Measurements from ENCODE around the gene CES5A. TPM values are rescaled to one million over a fixed set of nuclear protein-coding genes. Genes with fewer than 3 reads are reported as not detected.

The CES5A gene
- total and polyA plus RNA-seq, 7 donors, result 0.03 TPM; not detected in 6

DNA sequence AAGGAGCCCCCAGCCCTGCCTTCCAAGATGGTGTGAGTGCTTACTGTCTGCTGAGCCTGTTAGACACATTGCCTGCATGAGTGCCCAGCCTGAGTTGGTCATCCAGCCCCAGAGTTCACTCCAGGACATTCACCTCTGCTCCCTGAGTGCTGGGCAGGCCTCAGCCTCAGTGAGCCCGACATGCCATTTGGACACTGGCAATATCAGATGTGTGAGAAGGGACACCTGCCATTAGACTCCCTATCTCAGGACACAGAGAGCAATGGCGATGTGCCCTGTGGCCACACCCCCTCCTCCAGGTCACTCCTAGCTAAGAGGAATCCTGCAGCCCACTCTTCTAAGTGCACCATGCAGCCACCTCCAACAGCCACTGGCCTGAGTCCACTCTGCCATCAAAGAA is 34.7 kb upstream of the CES5A start:
- no peaks in the 10 kb centered on the region for H3K27me3 ChIP-seq (ENCODE audit: insufficient read depth in 3 of 3, low read length in 2 of 3)
- H3K4me3 ChIP-seq, result no peak overlapping the region
- H3K27ac ChIP-seq, result no peak overlapping the region
- WGBS, 3 donors, result 58 to 69% (median 65%) methylated on average over 2 of the region's 2 CpGs
- TF ChIP-seq, protein P1, sequence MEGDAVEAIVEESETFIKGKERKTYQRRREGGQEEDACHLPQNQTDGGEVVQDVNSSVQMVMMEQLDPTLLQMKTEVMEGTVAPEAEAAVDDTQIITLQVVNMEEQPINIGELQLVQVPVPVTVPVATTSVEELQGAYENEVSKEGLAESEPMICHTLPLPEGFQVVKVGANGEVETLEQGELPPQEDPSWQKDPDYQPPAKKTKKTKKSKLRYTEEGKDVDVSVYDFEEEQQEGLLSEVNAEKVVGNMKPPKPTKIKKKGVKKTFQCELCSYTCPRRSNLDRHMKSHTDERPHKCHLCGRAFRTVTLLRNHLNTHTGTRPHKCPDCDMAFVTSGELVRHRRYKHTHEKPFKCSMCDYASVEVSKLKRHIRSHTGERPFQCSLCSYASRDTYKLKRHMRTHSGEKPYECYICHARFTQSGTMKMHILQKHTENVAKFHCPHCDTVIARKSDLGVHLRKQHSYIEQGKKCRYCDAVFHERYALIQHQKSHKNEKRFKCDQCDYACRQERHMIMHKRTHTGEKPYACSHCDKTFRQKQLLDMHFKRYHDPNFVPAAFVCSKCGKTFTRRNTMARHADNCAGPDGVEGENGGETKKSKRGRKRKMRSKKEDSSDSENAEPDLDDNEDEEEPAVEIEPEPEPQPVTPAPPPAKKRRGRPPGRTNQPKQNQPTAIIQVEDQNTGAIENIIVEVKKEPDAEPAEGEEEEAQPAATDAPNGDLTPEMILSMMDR (IDR thresholded peaks at IDR 0.05), result no peak
- H3K36me3 ChIP-seq (ENCODE audit: insufficient read depth in 1 of 2, low read depth in 1 of 2), result no peaks in the 10 kb centered on the region
- no peak for ATAC-seq
- no peak for DNase-seq
- H3K4me1 ChIP-seq, result no peaks in the 10 kb centered on the region
- H3K9me3 ChIP-seq, result no peaks in the 10 kb centered on the region
- intact Hi-C loops (cut with DNase I), result no loop called here

DNA sequence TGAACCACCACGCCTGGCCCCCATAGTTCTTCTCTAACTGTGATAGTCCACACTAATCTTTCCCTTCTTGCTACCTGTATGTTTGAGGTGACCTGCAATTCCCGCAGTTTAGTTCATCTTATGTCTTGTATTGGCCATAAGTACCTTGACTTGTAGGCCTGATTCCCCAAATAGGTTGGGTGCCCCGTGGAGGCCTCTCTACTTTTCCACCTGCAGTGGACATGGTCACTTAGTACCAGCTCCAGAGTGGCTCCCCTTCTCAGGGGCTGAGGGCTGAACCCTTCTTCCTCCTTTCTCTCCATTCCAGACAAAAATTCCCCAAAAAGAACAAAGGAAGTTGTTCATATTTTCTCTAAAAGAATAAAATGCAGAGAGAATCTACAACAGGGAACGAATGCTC is 33.5 kb upstream of the CES5A start:
- no peak overlapping the region for H3K27ac ChIP-seq
- DNase-seq (no peak), ATAC-seq (no peak)
- H3K9me3 ChIP-seq, result peaks cover 6% of the 10 kb centered on the region
- intact Hi-C loops (cut with DNase I), result no loop called here
- no peaks in the 10 kb centered on the region for H3K4me1 ChIP-seq
- H3K4me3 ChIP-seq, result no peak overlapping the region
- no peaks in the 10 kb centered on the region for H3K27me3 ChIP-seq (ENCODE audit: insufficient read depth in 3 of 3, low read length in 2 of 3)
- WGBS, 3 donors, result 82 to 88% (median 83%) methylated on average over 4 of the region's 4 CpGs
- TF ChIP-seq, protein P1 (IDR thresholded peaks at IDR 0.05), result no peak
- no peaks in the 10 kb centered on the region for H3K36me3 ChIP-seq (ENCODE audit: insufficient read depth in 1 of 2, low read depth in 1 of 2)

DNA sequence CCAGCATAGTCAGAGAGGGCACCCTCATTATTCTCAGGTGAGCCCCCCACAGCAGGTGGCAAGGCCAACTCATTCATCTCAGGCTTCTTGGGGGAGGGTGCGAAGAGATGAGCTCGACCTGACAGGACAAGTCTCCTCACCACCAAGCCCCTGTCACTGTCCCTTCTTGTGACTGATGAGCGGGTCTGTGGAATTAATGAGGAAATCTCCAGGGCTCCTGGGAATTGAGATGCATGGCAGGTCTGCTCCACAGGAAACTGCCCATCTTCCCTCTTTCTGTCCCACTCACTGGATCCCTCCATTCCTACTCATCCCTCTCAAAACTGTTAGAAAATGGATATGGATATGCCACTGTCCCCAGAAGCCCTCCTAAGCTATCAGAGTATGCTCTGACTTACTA is 32.5 kb upstream of the CES5A start:
- Histone ChIP-seq H3K27me3 (ENCODE audit: insufficient read depth in 3 of 3, low read length in 2 of 3) (no peaks in the 10 kb centered on the region), H3K9me3 (peaks cover 10% of the 10 kb centered on the region), H3K27ac (no peak overlapping the region), H3K4me1 (no peaks in the 10 kb centered on the region), H3K36me3 (ENCODE audit: insufficient read depth in 1 of 2, low read depth in 1 of 2) (no peaks in the 10 kb centered on the region), H3K4me3 (no peak overlapping the region)
- TF ChIP-seq, protein P1 (IDR thresholded peaks at IDR 0.05), result no peak
- intact Hi-C loops (cut with DNase I), result no loop called here
- DNase-seq, result no peak
- WGBS, 3 donors, result 83 to 98% (median 84%) methylated on average over 3 of the region's 3 CpGs
- ATAC-seq, result no peak

DNA sequence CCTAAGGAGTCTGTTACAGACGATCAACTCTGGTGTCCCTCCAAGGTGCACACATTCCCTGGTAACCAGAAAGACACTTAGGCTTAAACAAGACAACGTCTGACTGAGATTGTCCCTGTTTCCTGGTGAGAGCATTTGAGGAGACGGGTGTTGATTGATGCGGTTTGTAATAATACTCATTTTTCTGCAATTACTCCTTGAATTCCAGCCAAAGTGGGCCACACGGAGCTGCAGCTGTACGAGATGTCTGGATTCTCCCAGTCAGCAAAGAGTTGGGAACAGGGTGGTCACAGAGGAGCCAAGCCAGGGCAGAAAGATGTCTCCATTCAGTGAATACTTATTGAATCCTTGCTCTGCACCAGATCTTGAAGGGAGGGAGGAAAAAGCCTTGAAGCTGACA is 30.9 kb upstream of the CES5A start:
- no peak for DNase-seq
- Histone ChIP-seq H3K9me3 (peaks cover 10% of the 10 kb centered on the region), H3K36me3 (ENCODE audit: insufficient read depth in 1 of 2, low read depth in 1 of 2) (no peaks in the 10 kb centered on the region), H3K4me3 (no peak overlapping the region), H3K4me1 (no peaks in the 10 kb centered on the region), H3K27ac (no peak overlapping the region), H3K27me3 (ENCODE audit: insufficient read depth in 3 of 3, low read length in 2 of 3) (no peaks in the 10 kb centered on the region)
- ATAC-seq, result no peak
- TF ChIP-seq, protein P1 (IDR thresholded peaks at IDR 0.05), result no peak
- 32 to 40% (median 36%) methylated on average over 6 of the region's 6 CpGs for WGBS, 3 donors
- intact Hi-C loops (cut with DNase I), result no loop called here

DNA sequence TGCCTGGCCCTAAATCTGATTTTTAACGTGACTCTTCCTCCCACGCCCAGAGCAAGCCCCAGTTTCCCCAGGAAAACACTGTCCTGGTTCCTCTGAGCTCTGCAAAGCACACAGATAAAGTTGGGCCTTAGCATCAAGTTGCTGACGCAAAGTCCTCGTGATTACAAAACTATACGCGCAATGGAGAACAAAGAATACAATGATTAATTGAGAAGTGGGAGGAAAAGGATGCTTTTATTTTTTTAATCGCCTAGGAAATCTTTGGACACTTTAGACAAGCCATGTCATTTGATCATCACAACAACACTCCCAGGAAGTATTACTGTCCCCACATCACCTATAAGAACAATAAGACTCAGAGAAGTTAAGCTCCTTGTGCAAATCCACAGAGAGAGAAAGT is 30.5 kb upstream of the CES5A start:
- H3K27me3 ChIP-seq (ENCODE audit: insufficient read depth in 3 of 3, low read length in 2 of 3), result no peaks in the 10 kb centered on the region

More for the DNA sequence above, 30.5 kb upstream of the CES5A start:
- Histone ChIP-seq H3K27ac (no peak overlapping the region), H3K9me3 (peaks cover 10% of the 10 kb centered on the region), H3K4me1 (no peaks in the 10 kb centered on the region), H3K4me3 (no peak overlapping the region), H3K36me3 (ENCODE audit: insufficient read depth in 1 of 2, low read depth in 1 of 2) (no peaks in the 10 kb centered on the region)
- intact Hi-C loops (cut with DNase I), result no loop called here
- WGBS, 3 donors, result 75 to 84% (median 80%) methylated on average over 7 of the region's 7 CpGs
- ATAC-seq, result no peak
- DNase-seq, result no peak
- TF ChIP-seq, protein P1 (IDR thresholded peaks at IDR 0.05), result no peak

All from psoas muscle (tissue), 8 donors.